ENCODE data around the gene NMU. TPM values are rescaled to one million over a fixed set of nuclear protein-coding genes. Genes with fewer than 3 reads are reported as not detected.

NMU gene
- polyA plus RNA-seq, 1 of the 3 experiments (the other 2 are of a cell fraction): 0.66 TPM

DNA sequence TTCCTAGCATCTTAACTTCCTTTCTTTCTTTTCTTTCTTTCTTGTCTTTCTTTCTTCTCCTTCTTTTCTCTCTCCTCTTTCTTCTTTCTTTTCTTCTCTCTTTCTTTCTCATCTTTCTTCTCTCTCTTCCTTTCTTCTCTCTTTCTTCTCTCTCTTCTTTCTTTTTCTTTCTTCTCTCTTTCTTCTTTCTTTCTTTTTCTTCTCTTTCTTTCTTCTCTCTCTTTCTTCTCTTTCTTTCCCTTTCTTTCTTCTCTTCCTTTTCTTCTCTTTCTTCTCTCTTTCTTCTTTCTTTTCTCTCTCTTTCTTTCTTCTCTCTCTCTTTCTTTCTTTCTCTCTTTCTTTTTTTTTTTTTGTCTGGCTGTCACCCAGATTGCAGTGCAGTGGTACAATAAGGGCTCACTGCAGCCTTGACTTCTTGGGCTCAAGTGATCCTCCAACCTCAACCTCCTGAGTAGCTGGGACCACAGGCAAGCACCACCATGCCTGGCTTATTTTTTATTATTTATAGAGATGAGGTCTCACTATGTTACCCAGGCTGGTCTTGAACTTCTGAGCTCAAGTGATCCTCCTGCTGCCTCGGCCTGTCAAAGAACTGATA lies 17.5 kb downstream of the NMU start (continued):
- no peak for TF ChIP-seq REST (IDR thresholded peaks at IDR 0.05; ENCODE audit: low read depth, low read length)
- TF ChIP-seq ELF1 (IDR thresholded peaks at IDR 0.05): no peak
- TF ChIP-seq MAX (IDR thresholded peaks at IDR 0.05; ENCODE audit: low read depth): no peak

GRCh38 chr4:55617587-55618197 lies 18.4 kb downstream of the NMU start:
- 71% methylated on average over 1 of the region's 1 CpG for WGBS (ENCODE audit: low lambda C conversion rate)
- peaks cover 0 to 6% of the 10 kb centered on the region in 2 experiments; a peak in 1 of 4 replicates for H3K4me1 ChIP-seq (ENCODE audit: control insufficient read depth in 1 of 2, insufficient read depth in 2 of 2, low read depth in 1 of 2, low read length in 1 of 2)
- H2AFZ ChIP-seq (ENCODE audit: low read depth): no peak overlapping the region
- no peaks in the 10 kb centered on the region for H3K9me3 ChIP-seq
- H3K4me2 ChIP-seq: no peak overlapping the region
- TF ChIP-seq RFX5 (IDR thresholded peaks at IDR 0.05; ENCODE audit: low read length) (no peak), NFIC (IDR thresholded peaks at IDR 0.05; ENCODE audit: borderline replicate concordance) (no peak), RAD21 (IDR thresholded peaks at IDR 0.05; ENCODE audit: low read length) (no peak), MEF2A (IDR thresholded peaks at IDR 0.05; ENCODE audit: borderline replicate concordance, low read depth) (no peak), EP300 (IDR thresholded peaks at IDR 0.05; ENCODE audit: borderline replicate concordance in 1 of 2, low read depth in 1 of 2, low read length in 1 of 2) (no peak), JUND (IDR thresholded peaks at IDR 0.05) (no peak)
- TF ChIP-seq, protein P1, sequence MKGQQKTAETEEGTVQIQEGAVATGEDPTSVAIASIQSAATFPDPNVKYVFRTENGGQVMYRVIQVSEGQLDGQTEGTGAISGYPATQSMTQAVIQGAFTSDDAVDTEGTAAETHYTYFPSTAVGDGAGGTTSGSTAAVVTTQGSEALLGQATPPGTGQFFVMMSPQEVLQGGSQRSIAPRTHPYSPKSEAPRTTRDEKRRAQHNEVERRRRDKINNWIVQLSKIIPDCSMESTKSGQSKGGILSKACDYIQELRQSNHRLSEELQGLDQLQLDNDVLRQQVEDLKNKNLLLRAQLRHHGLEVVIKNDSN (IDR thresholded peaks at IDR 0.05; ENCODE audit: borderline replicate concordance, low read depth): no peak
- no peak overlapping the region for H3K27ac ChIP-seq (ENCODE audit: low read depth in 2 of 2, low read length in 1 of 2)
- no peaks in the 10 kb centered on the region for H3K9me2 ChIP-seq
- ChIA-PET CTCF (interaction anchor here (0.6 kb wide), 1 partner anchor 72 kb away, joined by 3 read pairs; no protein-coding TSS in a partner anchor), POLR2A (no interaction called here)
- no peaks in the 10 kb centered on the region for H3K36me3 ChIP-seq (replicated peaks in 1 of 2; ENCODE audit: control insufficient read depth in 1 of 2, insufficient read depth in 2 of 2, low read length in 1 of 2)
- H3K79me2 ChIP-seq (ENCODE audit: insufficient read depth): no peaks in the 10 kb centered on the region
- no peak overlapping the region for H3K9ac ChIP-seq
- no peaks in the 10 kb centered on the region for H4K20me1 ChIP-seq (ENCODE audit: insufficient read depth)
- no peaks in the 10 kb centered on the region for H3F3A ChIP-seq (replicated peaks; ENCODE audit: insufficient read depth)
- H3K27me3 ChIP-seq (ENCODE audit: insufficient read depth): no peaks in the 10 kb centered on the region
- H3K4me3 ChIP-seq (ENCODE audit: low read depth in 2 of 2, low read length in 1 of 2): no peak overlapping the region
- DNase-seq: no peak
